Measurements from ENCODE around the gene MYOD1.

MYOD1 gene

DNA sequence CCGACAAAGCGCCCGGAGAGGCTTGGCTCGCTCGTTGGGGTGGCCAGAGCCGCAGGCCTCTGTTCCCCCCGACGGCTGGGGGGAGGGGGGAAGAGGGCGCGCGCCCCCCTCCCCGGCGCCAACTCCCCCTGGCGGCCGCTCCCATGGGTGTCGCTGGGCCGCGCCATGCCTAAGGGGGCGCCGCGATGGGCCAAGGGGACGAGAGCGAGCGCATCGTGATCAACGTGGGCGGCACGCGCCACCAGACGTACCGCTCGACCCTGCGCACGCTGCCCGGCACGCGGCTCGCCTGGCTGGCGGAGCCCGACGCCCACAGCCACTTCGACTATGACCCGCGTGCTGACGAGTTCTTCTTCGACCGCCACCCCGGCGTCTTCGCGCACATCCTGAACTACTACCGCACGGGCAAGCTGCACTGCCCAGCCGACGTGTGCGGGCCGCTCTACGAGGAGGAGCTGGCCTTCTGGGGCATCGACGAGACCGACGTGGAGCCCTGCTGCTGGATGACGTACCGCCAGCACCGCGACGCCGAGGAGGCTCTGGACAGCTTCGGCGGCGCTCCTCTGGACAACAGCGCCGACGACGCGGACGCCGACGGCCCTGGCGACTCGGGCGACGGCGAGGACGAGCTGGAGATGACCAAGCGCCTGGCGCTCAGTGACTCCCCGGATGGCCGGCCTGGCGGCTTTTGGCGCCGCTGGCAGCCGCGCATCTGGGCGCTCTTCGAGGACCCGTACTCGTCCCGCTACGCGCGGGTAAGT, 16.6 kb downstream of the MYOD1 start:
- no peak for DNase-seq

DNA sequence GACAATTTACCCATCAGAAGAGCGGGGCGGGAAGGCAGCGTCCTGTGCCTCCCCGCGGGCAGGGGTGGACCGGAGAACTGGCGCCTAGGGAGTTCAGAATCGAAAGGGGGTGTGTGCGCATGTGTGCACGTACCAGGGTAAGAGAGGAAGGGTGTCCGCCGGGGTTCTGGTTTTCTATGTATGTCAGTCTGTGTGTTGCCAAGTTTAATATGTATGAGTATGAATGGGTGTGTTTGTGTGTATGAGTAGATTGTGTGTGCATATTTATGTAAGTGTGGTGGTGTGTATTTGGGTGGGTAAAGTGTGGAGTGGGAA, 17.2 kb downstream of the MYOD1 start:
- no peak for DNase-seq

DNA sequence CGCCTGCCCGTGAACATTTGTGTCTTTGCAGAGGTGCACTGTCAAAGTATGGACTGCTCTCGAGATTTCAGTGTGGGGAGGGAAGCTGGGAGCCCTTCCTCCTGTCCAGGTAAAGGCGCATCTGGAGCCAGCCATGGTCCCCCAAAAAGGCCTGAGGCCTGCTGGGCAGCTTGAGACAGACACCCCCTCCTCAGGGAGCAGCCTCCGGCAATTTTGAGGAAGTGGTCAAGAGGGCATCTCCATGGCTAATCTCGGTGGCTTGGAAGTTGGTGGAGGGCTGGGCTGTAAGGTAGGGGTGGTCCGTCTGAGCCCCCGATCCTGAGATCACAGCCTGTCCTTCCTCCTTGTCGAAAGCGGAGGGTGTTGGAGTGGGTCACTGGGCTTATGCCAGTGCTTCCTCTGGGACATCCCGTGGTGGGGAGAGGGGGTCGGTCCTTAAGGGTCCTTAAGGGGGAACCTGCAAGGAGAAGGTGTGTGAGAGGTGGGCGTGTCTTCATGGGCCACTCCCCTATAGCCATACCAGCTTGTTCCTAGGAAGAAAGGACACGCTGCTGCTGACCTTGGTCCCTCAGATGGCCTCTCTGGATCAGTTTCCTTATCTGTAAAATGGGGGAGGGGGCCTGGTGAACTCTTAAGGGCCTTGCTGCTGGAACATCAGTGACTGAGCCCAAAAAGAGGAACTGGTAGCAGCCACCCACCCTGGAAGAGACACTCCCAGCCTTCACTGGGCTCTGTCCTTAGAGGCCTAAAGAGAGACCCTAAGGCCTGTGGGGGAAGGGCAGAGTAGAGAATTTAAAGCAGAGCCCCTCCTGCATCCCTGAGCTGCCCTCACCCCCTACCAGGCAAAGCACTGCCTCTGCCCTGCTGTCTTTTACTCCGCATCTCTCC, 17.8 kb downstream of the MYOD1 start:
- DNase-seq, result no peak

DNA sequence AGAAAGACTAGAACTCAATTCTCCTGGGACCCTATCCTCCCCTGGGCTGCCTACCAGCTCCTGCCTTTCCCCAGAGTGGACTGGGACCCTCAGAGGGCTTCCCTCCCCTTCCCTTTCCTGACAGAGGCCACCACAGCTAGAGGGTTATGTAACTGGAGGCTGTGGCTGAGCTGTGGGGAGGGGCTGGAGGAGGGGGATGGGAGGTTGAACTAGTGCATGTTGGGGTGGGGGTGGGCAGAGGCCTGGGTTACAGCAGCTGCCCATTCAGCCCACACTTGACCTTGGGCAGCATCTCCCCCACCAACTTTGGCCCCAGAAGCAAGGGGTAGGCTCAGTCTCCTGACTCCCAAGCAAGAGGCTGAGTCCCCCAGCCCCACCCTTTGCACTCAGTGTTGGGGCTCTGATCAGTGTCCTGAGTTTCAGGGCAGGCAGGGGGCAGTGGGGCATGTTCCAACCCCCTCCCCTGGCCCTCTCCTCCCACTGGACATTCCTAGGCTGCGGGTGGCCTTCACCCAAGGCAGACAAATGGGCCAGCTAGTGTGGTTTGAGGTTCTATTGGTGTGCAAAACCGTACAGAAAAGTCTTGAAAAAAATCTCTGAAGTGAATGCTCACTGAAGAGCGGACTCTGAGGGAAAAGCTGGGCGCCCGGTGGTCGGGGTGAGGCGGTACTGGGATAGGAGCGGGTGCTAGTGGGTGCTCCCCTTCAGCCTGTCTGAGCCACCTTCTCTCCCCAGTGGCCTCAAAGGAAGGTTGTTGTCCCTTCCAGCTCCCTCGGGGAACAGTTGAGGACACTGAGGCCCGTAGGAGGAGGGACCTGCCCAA, 19.0 kb downstream of the MYOD1 start:
- DNase-seq, result no peak

DNA sequence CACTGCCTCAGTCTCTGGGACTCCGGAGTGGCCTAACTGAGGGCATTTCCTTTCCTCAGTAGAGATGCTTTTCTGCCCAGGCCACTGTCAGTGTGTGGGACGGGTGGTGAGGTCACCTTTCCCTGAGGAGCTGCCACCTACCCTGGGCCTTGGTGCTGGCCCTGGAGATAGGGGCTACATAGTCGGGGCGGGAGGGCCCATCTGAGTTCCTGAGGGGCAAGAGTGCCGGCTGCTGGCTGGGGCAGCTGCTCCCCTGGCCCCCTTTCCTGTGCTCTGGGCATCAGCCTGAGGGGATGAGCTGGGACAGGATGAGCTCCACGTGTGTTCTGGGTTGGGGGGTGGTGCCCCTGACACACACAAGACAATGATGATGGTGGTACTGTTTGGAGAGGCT, 20.6 kb downstream of the MYOD1 start:
- DNase-seq, result no peak

DNA sequence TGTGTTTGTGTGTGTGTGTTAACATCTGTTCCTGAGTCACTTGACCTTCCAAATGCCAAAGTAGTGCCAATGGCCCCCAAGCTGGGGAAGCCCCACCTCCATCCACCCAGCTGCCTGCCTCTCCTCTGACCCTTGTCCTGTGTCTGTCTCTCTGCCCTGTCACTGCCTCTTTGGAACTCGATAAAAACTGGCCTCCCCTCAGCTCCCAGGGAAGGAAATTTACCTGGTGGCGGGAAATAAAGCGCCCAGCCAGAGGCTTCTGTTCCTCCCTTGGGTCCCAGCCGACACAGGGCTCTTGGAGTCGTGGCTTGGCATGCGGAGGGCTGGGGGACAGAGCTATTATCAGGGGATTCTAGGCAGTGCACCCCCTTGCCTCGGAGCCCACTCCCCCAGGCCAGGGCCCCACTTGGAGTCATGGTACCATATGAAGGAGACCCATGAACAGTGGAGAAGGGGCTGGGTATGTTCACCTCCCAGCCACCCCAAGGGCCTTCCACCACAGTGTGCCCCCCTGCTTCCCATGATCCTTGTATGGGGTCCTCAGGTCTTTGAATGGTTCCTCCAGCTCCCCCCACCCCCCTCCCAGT, 21.4 kb downstream of the MYOD1 start:
- no peak for DNase-seq

DNA sequence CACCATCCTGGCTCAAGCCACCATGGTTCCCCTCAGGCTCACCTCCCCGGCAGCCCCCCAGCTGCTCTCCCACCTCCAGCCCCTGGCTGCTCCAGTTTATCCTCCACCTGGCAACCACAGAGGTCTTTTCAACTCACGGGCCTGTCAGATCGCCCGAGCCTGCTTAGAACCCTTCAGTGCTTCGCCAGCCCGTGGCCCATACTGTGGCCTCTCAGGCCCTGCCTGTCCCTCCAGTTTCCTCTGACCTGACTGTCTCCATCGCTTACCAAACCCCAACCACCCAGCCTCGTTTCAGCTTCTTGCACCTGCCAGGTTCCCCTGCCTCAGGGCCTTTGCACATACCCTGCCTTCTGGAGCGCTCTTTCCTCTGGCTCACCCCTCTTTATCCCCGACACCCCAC, 22.1 kb downstream of the MYOD1 start:
- DNase-seq, result no peak

DNA sequence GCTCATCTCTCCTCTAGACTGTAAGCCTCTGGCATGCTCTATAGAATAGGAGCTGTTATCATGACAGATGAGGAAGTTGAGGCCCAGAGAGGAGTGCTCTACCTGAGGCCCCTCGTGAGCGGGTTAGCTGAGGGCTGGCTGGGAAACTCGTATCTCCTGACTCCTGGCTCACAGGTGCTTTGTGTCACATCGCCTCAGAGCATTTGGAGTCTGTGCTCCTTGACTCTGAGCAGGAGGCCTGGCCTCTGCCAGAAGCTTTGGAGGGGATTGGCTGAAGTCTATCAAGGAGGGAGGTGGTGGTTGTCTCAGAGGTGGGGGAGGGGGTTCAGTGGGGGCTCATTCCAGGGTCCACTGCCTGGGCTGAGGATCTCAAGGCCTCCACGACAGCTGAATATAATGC, 22.6 kb downstream of the MYOD1 start:
- no peak for DNase-seq

DNA sequence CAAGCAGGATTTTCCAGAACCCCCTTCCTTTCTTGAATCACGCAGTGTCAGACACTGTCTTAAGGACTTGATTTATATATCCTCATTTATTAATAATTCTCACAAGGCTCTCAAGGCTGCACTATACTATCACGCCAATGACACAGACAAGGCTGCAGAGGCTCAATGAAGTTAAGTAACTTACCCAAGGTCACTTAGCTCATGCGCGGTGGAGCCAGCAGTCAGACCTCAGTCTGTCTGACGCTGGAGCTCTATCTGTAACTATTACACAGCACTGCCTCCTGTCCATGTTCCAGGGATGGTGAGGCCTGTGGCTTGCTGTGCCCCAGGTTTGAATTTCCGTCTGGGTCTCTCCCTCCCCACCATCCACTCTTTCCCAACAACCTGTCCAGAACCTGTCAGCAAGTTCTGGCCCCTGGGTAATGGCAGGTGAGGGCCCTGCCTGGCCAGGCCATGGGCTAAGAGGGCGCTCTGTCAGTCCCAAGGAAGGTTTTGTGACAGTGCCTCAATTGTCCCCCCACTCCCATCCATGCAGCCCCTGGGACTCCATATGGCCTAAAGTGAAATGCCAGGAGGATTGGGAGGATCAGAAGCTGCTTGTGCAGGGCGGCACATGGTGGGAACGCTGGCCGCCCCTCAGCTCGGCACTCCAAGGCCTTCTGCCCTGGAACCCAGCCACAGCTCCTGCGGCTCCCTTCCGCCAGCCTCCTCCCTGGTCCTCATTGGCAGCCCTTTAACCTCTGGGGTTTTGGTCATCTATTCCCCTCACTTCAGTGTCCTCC, 23.8 kb downstream of the MYOD1 start:
- no peak for DNase-seq

DNA sequence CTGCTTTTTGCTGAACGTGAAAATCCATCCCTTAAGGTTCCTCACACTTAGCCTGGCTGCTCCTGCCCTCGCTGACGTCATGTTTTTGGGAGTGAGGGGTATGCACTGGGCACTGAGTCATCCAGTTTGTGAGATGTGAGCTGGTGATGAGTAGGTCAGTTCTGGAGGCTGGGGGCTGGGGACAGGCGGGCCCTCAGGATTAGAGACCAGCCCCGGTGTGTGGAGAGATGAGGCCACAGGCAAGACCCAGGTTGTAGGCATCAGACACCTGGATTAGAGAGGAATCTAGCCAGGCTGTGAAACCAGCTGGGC, 24.4 kb downstream of the MYOD1 start:
- no peak for DNase-seq

DNA sequence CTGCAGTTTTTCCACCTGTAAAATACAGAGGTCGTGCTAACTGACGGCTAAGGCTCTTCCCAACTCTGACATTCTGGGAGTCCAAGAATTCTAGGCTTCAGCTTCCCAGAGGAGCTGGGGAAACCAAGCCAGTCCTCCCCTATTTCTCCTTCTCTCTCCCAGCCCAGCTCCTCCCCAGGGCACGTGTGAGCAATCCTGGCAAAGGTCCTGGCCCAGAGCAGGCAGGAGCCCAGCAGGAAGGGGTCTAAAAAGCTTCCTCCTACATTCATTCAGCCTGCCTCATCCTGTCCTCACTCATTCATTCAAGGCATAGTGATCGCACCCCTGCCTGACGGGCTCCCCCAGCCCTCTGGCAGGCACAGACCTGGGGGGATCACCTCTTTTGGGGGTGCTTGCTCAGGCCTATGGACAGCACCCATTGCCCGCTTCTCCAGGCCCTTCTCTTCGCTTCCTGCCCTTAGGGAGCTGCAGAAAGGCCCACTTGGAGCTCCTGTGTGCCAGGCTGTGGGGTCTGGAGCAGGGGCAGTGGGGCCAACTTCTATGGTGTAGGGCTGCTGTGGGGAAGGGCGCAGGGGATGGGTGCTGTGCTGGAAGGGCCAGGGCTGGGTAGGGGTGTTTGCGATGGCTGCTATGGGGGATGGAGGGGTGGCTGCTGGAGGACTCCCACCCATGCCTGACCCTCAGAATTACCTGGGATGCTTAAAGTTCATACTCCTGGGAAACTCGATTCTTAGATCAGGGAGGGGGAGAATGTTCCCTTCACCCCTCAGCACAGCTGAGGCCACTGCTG, 25.0 kb downstream of the MYOD1 start:
- no peak for DNase-seq

DNA sequence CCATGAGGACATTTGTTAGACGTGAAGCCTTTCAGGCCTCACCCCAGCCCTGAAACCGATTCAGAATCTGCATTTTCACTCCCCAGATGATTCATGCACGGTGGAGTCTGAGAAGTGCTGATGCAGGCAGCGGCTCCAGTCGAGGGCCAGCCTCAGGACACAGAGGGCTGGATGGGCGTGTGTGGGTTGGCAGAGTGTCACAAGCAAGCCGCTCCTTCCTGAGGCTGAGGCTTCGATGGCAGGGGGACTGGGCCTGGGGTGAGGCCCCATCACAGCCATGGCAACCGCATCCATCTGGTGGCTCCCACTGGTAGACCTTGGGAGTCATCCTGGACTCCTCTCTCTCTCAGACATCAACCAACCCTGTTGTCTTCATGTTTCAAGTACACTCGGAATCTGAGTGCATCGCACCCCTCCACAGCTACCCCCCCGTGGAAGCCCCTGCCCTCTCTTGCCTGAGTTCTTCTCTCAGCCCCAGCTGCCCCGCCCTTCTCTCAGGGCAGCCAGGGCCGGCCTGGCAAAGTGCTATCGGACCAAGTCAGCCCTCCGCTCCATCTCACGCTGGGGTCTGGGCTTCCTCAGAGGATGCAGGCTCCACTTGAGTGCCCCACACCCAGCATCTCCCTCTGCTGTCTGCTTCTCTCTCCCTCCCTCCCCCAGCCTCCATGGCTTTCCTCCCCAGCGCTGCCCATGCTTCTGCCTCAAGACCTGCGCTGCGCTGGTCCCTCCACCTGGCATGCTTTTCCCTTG, 25.8 kb downstream of the MYOD1 start:
- no peak for DNase-seq

DNA sequence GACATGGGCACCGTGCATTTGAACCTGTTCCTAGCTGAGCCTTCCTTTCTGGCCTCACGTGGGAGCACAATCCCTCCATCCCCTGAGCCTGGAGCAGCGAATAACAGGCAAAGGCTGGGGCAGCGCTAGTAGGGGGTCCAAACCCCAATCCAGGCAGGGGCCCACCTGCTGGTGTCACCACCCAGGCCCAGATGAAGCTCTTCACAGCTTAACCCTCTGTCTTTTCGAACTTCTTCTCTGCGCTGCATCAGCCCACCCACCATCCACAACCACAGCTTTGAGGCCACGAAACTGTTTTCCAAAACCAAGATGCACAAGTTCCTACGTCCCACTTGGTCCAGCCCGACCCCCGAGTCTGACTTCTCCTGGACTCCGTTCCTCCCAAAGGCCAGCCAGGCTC, 26.7 kb downstream of the MYOD1 start:
- no peak for DNase-seq

DNA sequence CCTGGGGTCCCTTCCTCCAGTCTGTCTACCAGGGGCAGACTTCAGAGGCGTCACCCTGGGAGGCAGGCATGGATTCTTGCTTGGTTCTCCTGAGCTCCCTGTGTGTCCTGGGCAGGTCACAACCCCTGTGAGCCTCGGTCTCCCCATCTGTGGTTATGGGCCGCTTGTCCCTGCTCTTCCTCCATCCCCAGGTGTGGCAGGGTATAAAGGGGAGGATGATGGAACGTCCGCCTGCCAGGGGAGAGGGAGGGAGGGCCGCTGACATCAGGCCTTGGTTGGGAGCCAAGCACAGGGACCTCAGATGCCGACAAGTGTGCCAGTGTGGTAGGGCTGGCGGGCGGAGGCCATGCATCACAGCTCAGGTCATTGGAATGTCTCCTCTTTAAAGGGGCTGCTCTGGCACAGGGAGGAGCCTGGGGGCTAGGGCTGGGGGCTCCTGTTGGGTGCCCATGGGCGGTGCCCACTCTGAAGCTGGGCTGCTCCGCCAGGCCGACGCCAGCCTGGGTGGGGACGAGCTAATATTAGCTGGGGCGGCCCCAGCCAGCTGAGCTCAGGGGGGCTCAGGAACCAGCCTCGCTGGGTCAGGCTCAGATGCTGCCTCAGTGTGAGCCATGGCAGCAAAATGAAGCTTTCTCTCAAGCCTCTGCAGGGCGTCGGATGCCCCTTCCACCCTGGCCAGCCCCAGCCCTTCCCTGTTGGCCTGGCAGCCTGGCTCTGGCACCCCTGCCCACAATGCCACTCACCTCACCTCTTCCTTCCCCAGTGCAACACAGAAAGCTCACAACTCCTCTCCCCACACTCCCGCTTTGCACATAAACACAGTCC, 28.0 kb downstream of the MYOD1 start:
- no peak for DNase-seq

DNA sequence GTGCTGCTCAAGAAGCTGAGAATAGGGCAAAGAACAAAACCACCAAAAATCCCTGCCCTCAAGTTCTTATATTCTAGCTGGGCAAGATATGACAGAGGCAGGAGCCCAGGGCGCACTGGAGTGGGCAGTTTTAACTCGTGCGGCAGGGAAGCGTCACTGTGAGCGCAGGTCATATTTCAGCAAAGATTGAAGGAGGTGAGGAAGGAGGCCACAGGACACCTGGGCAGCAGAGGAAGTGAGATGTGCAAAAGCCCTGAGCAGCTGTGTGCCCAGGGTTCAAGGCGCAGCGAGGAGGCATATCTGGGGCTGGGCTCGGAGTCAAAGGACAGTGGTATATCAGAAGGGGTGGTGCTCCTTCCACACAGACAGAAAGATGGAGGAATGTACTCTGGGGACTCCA, 28.7 kb downstream of the MYOD1 start:
- no peak for DNase-seq

DNA sequence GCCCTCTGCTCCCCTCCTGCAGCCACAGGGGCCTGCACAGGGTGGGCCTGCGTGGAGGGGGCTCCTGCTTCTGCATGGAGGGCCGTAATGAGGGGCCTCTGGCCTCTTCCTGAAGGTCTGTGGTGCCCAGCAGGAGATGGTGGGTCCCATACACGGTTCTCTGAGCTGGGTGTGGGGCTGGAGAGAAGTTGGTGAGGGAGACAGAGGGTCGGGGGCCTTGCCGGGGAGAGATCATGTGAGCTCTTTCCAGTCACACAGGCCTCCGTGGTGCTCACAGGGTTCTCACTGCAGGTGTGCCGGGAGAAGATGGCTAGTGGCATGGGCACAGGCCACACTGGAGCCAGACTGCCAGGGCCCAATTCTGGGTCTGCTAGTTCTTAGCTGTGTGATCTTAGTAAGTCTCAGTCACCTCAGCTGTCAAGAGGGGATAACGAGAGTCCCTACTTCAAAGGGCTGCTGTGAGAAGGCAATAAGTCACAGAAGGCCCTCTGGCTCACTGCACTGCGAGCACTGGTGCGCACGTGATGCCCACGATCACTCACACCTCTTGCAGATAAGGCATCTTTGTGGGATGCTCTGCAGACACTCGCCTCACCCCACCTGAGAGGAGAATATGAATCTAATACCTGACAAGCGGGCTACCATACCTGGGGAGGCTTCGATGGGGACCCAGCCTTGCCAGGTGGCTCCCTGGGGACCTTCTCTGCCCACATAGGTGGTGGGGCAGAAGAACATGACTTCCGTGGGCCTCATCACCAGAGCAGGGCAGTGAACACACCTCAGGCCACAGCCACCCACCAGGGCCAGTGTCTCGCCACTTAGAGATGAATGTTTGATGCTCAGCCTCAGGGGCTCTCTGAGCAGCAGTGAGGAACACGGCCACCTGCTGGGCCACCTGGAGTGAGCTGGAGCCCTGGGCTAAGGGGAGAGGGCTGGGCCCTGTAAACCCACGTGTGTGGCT, 29.7 kb downstream of the MYOD1 start:
- no peak for DNase-seq

DNA sequence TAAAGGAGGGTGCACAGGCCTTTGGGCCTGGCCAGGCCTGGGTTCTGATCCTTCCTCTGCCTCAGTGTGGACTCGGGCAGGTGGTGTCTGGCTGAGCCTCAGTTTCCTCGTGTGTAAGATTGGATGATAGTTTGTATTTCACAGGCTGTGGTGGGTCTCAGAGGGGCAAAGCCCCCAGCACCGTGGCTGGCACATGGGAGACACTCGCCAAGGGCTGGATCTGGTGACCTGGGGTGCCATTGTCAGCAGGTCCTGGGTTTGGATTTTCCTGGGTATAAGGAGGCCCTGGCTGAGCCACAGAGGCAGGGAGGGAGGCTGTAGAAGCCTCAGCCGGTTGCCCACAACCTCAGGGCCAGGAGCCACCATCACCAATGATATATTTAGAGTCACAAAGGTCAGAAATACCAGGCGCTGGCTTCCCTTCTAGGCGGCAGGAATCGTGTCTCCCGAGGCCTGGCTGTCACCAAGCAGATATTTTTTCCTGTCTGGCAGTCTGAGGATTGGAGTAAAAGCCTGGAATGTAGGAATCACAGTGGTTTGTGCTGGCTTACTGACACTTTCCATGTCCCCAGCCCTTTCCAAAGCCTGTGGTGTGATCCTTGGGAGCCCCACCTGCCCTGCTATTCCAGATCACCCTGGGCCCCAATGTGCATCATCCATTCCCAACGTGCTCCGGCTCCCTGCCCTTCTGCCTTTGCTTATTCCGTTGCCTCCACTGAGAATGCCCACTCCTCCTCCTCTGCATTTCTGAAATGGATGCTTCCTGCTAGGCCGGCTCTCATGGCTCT, 30.8 kb downstream of the MYOD1 start:
- no peak for DNase-seq

DNA sequence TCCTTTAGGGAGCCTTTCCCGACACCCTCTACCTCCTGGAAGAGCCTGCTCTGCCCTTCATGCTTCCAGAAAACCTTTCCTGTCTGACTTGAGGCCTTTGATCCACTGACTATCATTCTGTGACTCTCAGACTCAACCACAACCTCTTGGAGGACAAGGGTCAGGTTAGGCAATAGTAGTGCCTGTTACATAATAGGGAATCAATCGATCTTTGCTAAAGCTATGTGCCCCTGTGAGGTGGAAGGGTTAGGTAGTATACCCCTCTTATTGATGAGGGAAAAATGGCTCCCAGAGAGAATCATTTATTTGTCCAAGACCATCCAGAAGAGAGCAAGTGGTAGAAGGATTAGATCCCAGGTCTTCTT, 31.4 kb downstream of the MYOD1 start:
- DNase-seq, result no peak

Measured in stimulated activated naive CD4-positive, alpha-beta T cell (primary cell).